Measurements from ENCODE around the gene MSRB1.
A peak's percentile ranks its signal among the peaks of the same experiment; 100 is the strongest.

DNA sequence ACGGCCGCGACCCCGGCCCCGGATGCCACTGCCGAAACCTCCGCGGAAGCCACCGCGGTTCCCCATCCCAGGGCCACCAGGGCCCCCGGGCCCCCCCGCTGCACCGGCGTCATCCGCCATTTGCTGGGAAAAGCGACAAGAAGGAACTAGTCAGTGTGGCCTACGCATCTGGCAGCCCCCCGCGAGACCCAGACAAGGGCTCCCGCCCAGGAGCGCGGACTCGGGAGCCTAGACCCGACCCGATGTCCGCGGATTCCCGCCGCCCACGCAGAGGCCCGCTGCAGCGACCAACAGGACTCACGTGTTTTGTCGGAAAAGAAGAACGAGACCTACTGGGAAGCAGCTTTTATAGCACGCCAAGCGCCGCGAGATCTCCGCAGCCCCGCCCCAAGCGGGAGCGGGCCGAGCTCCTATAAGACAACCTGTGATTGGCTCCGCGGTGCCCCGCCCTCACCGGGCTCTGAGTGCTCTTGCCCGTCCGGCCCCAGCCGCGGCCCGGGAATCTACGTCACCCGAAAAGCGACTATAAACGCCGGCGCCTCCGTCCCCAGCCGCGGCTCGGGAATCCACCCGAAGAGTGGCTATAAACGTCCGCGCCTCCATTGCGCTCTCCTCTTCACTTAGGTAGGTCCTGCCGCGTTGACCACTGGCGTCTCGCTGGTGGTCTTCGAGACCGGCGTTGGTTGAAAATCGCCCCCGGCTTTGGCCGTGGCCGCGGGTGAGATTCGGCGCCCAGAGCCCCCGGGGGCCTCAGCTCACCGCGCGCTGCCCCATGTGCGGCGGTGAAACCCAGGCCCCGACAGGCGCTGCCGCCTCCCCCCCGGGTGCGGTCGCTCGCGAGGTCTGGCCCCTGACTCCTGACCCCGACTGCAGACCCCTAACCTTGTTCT is 21.8 kb upstream of the MSRB1 start, which contains the start of gene RPS2:
- peak; percentile 99 for TF ChIP-seq POLR2A (IDR thresholded peaks at IDR 0.05; ENCODE audit: low read length)
- no peak for TF ChIP-seq GATA1 (IDR thresholded peaks at IDR 0.05; ENCODE audit: low read depth, low read length)

All from erythroblast (primary cell).